DND-41 (cell line): ENCODE data around the gene RBKS.

Experiments
- CTCF ChIP-seq: IDR thresholded peaks from 2 replicates; pipeline ENCODE4 v1.5.1; 2012; ENCODE audit warnings: borderline replicate concordance, low read length, moderate library complexity, mild to moderate bottlenecking; ENCODE audit not compliant: poor library complexity, severe bottlenecking; ENCODE audit errors: extremely low read depth
- EZH2 ChIP-seq: IDR thresholded peaks from 3 replicates; pipeline ENCODE4 v1.6.1; 2012; ENCODE audit warnings: borderline replicate concordance, low read depth, mild to moderate bottlenecking, moderate library complexity, low read length, inconsistent platforms; ENCODE audit not compliant: severe bottlenecking

DNA sequence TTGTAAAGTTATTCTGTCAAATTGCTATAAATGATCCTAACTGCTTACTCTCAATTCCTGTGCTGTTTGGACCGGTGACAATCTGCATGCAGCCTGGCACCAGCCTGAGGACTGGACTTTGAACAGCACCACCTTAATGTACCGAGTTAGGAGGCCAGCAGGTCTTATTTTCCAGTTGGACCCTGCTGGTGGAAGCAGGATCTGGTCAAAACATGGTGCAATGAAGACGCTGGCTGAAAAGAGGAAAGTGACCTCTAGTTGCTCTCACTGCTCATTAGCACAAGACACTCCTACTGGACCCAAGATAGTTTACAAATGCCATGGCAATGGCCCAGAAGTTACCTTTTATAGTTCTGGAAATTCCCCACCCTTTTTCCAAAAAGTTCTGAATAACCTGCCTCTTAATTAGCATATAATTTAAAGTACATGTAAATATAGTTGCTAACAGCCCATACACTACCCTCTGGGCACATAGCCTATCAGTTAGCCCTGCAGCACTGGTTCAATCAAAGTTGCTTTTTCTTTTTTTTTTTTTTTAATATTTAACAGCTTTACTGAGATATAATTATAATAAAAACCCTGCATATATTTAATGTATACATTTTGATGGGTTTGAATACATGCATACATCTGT lies 35.8 kb downstream of the RBKS start:
- TF ChIP-seq CTCF (no peak), EZH2 (no peak)
